K562 (cell line): ENCODE results near the gene SLAMF8. TPM values are rescaled to one million over a fixed set of nuclear protein-coding genes. Genes with fewer than 3 reads are reported as not detected.
A peak's percentile ranks its signal among the peaks of the same experiment; 100 is the strongest.

Experiments
- ATAC-seq: fragments of 200-7000 bp; cut with Tn5 transposase; 3 replicates; pipeline ENCODE4 v1.9.1; 2020; ENCODE audit warnings: moderate library complexity
- BruUV-seq: library from RNA; stranded (reverse); fragments of 400-500 nt; replicated peaks from 2 replicates; lab custom pipeline; 2021; lab: Mats Ljungman, UMichigan
- CTCF ChIA-PET: fragments of 300-600 bp; formaldehyde crosslinking; extraction: SDS; loops from one replicate; lab custom pipeline; 2021; ENCODE audit warnings: low intra/inter-chr PET ratio; lab: Yijun Ruan, JAX
- POLR2A ChIA-PET: fragments of 300-600, 350-650 bp; sonication (Branson Sonifier 250); formaldehyde crosslinking; extraction: SDS; loops from one replicate; lab custom pipeline; 2021; ENCODE audit warnings: antibody characterized with exemption, inconsistent platforms; lab: Yijun Ruan, JAX
- DNase-seq, 4 experiments: peaks; one replicate each; pipeline versions ENCODE4 v3.0.0 to v3.0.0-alpha.2; 2011 to 2018; ENCODE audit warnings: low spot score in 3 of 4, mixed read lengths in 3 of 4; ENCODE audit errors: extremely low read depth in 1 of 4
- FAIRE-seq: peaks from 2 replicates; lab custom pipeline; 2011; peaks lifted over from hg19 to GRCh38; lab: Jason Lieb, UNC
- H2AFZ ChIP-seq: 2 replicates; pipeline ENCODE4 v1.6.0; 2011; ENCODE audit warnings: low read depth, low read length, control low read depth, inconsistent platforms
- H3K27ac ChIP-seq: fragments of 200-600 bp; 3 replicates; pipeline ENCODE4 v1.8.0; 2011; ENCODE audit warnings: low read depth, mild to moderate bottlenecking, control low read depth, inconsistent platforms, low read length, moderate library complexity, mixed read lengths; ENCODE audit errors: extremely low read depth
- H3K27me3 ChIP-seq, 2 experiments: fragments of 300-600 bp in 1 of 2; 2 replicates in 1 of 2; 3 replicates in 1 of 2; pipeline versions ENCODE4 v1.6.0 to v1.8.0; 2011; ENCODE audit warnings: inconsistent platforms in 2 of 2, low read length in 2 of 2, mild to moderate bottlenecking in 1 of 2, mixed read lengths in 1 of 2, moderate library complexity in 1 of 2; ENCODE audit not compliant: control insufficient read depth in 2 of 2, insufficient read depth in 2 of 2
- H3K36me3 ChIP-seq: fragments of 300-600 bp; 3 replicates; pipeline ENCODE4 v1.8.0; 2011; ENCODE audit warnings: mild to moderate bottlenecking, low read length, inconsistent platforms; ENCODE audit not compliant: control insufficient read depth, insufficient read depth
- H3K4me1 ChIP-seq, 2 experiments: fragments of 200-600 bp in 1 of 2; replicated peaks in 1 of 2; 2 replicates in 1 of 2; 3 replicates in 1 of 2; pipeline versions ENCODE4 v1.5.1 to v1.8.0; 2011; ENCODE audit warnings: inconsistent platforms in 2 of 2, low read length in 2 of 2, mild to moderate bottlenecking in 1 of 2, mixed read lengths in 1 of 2, moderate library complexity in 1 of 2; ENCODE audit not compliant: control insufficient read depth in 2 of 2, insufficient read depth in 2 of 2
- H3K4me2 ChIP-seq: 2 replicates; pipeline ENCODE4 v1.6.1; 2011; ENCODE audit warnings: low read length, control low read depth, inconsistent platforms, mixed read lengths; ENCODE audit not compliant: insufficient read depth
- H3K4me3 ChIP-seq: fragments of 200-600 bp; sonication (generic), shearing (Covaris generic); 2 replicates; pipeline ENCODE4 v1.5.1; 2016; ENCODE audit warnings: control low read depth, inconsistent platforms
- H3K79me2 ChIP-seq: fragments of 200-600 bp; 3 replicates; pipeline ENCODE4 v1.8.0; 2011; ENCODE audit warnings: low read length, inconsistent platforms; ENCODE audit not compliant: control insufficient read depth, insufficient read depth
- H3K9ac ChIP-seq, 2 experiments: 2 replicates each; pipeline versions ENCODE4 v1.6.0 to v1.6.1; 2011; ENCODE audit warnings: low read depth in 2 of 2, low read length in 2 of 2, control low read depth in 1 of 2, inconsistent platforms in 1 of 2, mild to moderate bottlenecking in 1 of 2, mixed read lengths in 1 of 2; ENCODE audit not compliant: insufficient read depth in 1 of 2
- H3K9me1 ChIP-seq: one replicate; pipeline ENCODE4 v1.6.0; 2011; ENCODE audit warnings: inconsistent platforms, mild to moderate bottlenecking, low read length, moderate library complexity; ENCODE audit not compliant: control insufficient read depth, insufficient read depth
- H3K9me3 ChIP-seq: replicated peaks from 2 replicates; pipeline ENCODE4 v1.5.1; 2011; ENCODE audit warnings: low read depth, low read length, inconsistent platforms; ENCODE audit not compliant: control insufficient read depth, insufficient read depth
- H4K20me1 ChIP-seq: replicated peaks from 2 replicates; pipeline ENCODE4 v1.6.1; 2011; ENCODE audit warnings: low read length, inconsistent platforms, mixed read lengths; ENCODE audit not compliant: control insufficient read depth, insufficient read depth
- HOXB6 ChIP-seq: fragments of 250-450 bp; sonication (Bioruptor Pico); IDR thresholded peaks from 2 replicates; pipeline ENCODE4 v1.5.1; 2022; ENCODE audit warnings: mild to moderate bottlenecking, borderline replicate concordance
- MECOM ChIP-seq: fragments of 250-450 bp; sonication (Bioruptor Pico); IDR thresholded peaks from 2 replicates; pipeline ENCODE4 v1.8.0; 2022; ENCODE audit warnings: inconsistent platforms
- MED1 ChIP-seq: sonication (generic); formaldehyde crosslinking; IDR thresholded peaks from 2 replicates; pipeline ENCODE4 v1.8.1; 2023; ENCODE audit warnings: missing genetic modification reagents, borderline replicate concordance
- NCOA1 ChIP-seq: fragments of 450-650 bp; IDR thresholded peaks from 2 replicates; pipeline ENCODE4 v1.6.1; 2016; ENCODE audit warnings: low read depth
- NRF1 ChIP-seq, 2 experiments: fragments of 450-650 bp; IDR thresholded peaks in 1 of 2; conservative IDR thresholded peaks in 1 of 2; 2 replicates each; pipeline ENCODE4 v1.6.1; 2014; ENCODE audit warnings: mild to moderate bottlenecking in 2 of 2
- NUFIP1 ChIP-seq: fragments of 450-650 bp; IDR thresholded peaks from 2 replicates; pipeline ENCODE4 v1.6.1; 2018; ENCODE audit not compliant: partially characterized antibody
- TAL1 ChIP-seq: fragments of 450-650 bp; IDR thresholded peaks from 2 replicates; pipeline ENCODE4 v1.6.1; 2016; ENCODE audit warnings: mild to moderate bottlenecking
- TEAD4 ChIP-seq, 2 experiments: sonication (generic) in 1 of 2; formaldehyde crosslinking in 1 of 2; IDR thresholded peaks; 2 replicates each; pipeline versions ENCODE4 v1.6.1 to v1.8.0; 2012 to 2022; ENCODE audit warnings: borderline replicate concordance in 1 of 2, inconsistent platforms in 1 of 2, low read length in 1 of 2, mild to moderate bottlenecking in 1 of 2, missing genetic modification reagents in 1 of 2
- ZNF785 ChIP-seq: fragments of 250-450 bp; sonication (Bioruptor Pico); IDR thresholded peaks from 2 replicates; pipeline ENCODE4 v1.4.0; 2020; ENCODE audit warnings: mild to moderate bottlenecking
- WGBS: fragments of 100-300 bp; shearing (Covaris generic); methylation state at CpG from one replicate; pipeline ENCODE4 v1.1.6; 2016; ENCODE audit warnings: low coverage, mixed read lengths; ENCODE audit not compliant: insufficient coverage; ENCODE audit errors: missing lambda C conversion rate; 5-methylcytosine and 5-hydroxymethylcytosine counted together
- in situ Hi-C: fragments of 300-500 bp; cut with MboI; formaldehyde crosslinking; loops from 4 replicates; pipeline ENCODE4 v1.15.0; 2018; ENCODE audit warnings: inconsistent platforms, mixed read lengths
- intact Hi-C: fragments of 100-400 bp; cut with micrococcal nuclease; formaldehyde crosslinking; loops from 2 replicates; pipeline ENCODE4 v1.14.2; 2022
- polyA plus RNA-seq, 8 experiments: library from polyadenylated mRNA; depleted of rRNA in 4 of 8; stranded (reverse) in 5 of 8; unstranded in 3 of 8; fragments of >200 nt; fragmentation: Nextera tagmentation in 2 of 8; fragmentation: Illumina TruSeq in 1 of 8; extraction: Ambion mirVana in 2 of 8; extraction: Trizol in 1 of 8; gene quantifications; 2 replicates each; pipeline versions ENCODE4 v1.2.1 to v1.2.3, GENCODE V29; 2011 to 2014; ENCODE audit warnings: inconsistent platforms in 1 of 8, missing spikeins in 1 of 8
- total RNA-seq, 7 experiments: library from RNA; depleted of rRNA in 6 of 7; stranded (reverse); fragments of >200 nt in 6 of 7; fragmentation: Illumina TruSeq in 2 of 7; extraction: Trizol in 2 of 7; gene quantifications; 2 replicates each; pipeline versions ENCODE4 v1.2.1 to v1.2.3, GENCODE V29; 2011 to 2021; ENCODE audit warnings: low replicate concordance in 1 of 7
- TF ChIP-seq, protein P1 (sequence below): sonication (generic); formaldehyde crosslinking; IDR thresholded peaks from 2 replicates; pipeline ENCODE4 v1.8.1; 2022; ENCODE audit warnings: missing genetic modification reagents
- TF ChIP-seq, protein P2 (sequence below): sonication (generic); formaldehyde crosslinking; IDR thresholded peaks from 2 replicates; pipeline ENCODE4 v1.9.0; 2022; ENCODE audit warnings: mild to moderate bottlenecking, missing genetic modification reagents

The SLAMF8 gene
- total and polyA plus RNA-seq, 9 of the 15 experiments (the other 6 are each of a cell fraction or from before 2014, with no cell fraction given), result not detected

DNA sequence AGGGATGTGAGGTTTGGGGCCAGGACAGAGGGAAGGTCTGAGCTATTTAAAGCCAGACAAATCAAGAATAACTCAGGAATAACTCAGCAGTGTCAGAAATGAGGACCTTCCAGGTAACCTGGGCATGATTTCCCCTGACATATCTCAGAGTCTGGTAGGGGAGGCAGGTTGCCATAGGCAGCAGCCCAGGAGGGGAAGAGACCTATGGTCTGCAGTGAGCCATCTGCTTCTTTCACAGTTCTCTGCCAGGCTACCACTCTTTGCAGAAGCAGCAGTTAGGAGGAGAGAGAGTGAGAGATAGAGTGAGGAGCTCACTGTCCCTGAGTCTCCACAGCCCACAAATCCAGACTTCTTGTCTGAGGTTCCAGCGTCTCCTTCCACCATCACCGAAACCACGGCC is 42.1 kb downstream of the SLAMF8 start:
- in situ Hi-C loops, result no loop called here
- 29% methylated on average over 3 of the region's 3 CpGs for WGBS
- H3K4me3 ChIP-seq, result no peak overlapping the region
- no peak for DNase-seq
- H3K36me3 ChIP-seq, result no peaks in the 10 kb centered on the region
- intact Hi-C loops, result no loop called here
- BruUV-seq, result no TSS peak
- no peaks in the 10 kb centered on the region for H3K9me3 ChIP-seq
- H3K79me2 ChIP-seq, result no peaks in the 10 kb centered on the region
- no peak for TF ChIP-seq NRF1 (conservative IDR thresholded peaks at IDR 0.05 in 1 of 2, IDR thresholded peaks at IDR 0.05 in 1 of 2)
- TF ChIP-seq TEAD4 (IDR thresholded peaks at IDR 0.05; ENCODE audit: low read length), result no peak
- TF ChIP-seq TEAD4 (CRISPR knock-in tag; IDR thresholded peaks at IDR 0.05; ENCODE audit: borderline replicate concordance), result no peak
- no peak for TF ChIP-seq HOXB6 (CRISPR knock-in tag)
- no peak for TF ChIP-seq NUFIP1
- no peak for TF ChIP-seq NCOA1
- TF ChIP-seq TAL1, result no peak
- TF ChIP-seq, protein P1, sequence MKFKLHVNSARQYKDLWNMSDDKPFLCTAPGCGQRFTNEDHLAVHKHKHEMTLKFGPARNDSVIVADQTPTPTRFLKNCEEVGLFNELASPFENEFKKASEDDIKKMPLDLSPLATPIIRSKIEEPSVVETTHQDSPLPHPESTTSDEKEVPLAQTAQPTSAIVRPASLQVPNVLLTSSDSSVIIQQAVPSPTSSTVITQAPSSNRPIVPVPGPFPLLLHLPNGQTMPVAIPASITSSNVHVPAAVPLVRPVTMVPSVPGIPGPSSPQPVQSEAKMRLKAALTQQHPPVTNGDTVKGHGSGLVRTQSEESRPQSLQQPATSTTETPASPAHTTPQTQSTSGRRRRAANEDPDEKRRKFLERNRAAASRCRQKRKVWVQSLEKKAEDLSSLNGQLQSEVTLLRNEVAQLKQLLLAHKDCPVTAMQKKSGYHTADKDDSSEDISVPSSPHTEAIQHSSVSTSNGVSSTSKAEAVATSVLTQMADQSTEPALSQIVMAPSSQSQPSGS, result no peak
- TF ChIP-seq, protein P2, sequence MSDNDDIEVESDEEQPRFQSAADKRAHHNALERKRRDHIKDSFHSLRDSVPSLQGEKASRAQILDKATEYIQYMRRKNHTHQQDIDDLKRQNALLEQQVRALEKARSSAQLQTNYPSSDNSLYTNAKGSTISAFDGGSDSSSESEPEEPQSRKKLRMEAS (CRISPR knock-in tag), result no peak
- no peak for TF ChIP-seq MED1 (CRISPR knock-in tag)
- TF ChIP-seq MECOM (CRISPR knock-in tag), result no peak
- TF ChIP-seq ZNF785 (CRISPR knock-in tag), result no peak
- H3K9ac ChIP-seq, result no peak overlapping the region; a peak in 1 of 4 replicates
- H4K20me1 ChIP-seq, result no peaks in the 10 kb centered on the region; the same call in 1 of the 2 replicates
- peak overlapping the region; percentile 67 for H2AFZ ChIP-seq
- H3K4me1 ChIP-seq, result peaks cover 13 to 15% of the 10 kb centered on the region in 2 experiments
- no peak overlapping the region; the same call in 1 of the 2 replicates for H3K4me2 ChIP-seq
- POLR2A ChIA-PET, result interaction anchor here (0.5 to 2.8 kb wide), 4 partner anchors 10 to 162 kb away, joined by 3 to 21 read pairs (median 3); no protein-coding TSS in a partner anchor
- no peaks in the 10 kb centered on the region for H3K9me1 ChIP-seq
- FAIRE-seq, result peak; percentile 64
- ATAC-seq, result peak; percentile 12; the same call in 2 of the 3 replicates
- CTCF ChIA-PET, result no interaction called here
- no peak overlapping the region for H3K27ac ChIP-seq
- H3K27me3 ChIP-seq, result peaks cover 2 to 21% of the 10 kb centered on the region in 2 experiments; a peak in 2 of 5 replicates
